ENCODE measurements around the gene BTNL9. TPM values are rescaled to one million over a fixed set of nuclear protein-coding genes. Genes with fewer than 3 reads are reported as not detected.
"Not testable (repeated sequence)": the region's sequence is repeated elsewhere in the genome, so short reads cannot be mapped to it uniquely, and the experiment has no call there.

BTNL9 gene
- total and polyA plus RNA-seq, 9 of the 15 experiments (the other 6 are each of a cell fraction or from before 2014, with no cell fraction given), result 3.7 to 86.7 (median 29.4) TPM

DNA sequence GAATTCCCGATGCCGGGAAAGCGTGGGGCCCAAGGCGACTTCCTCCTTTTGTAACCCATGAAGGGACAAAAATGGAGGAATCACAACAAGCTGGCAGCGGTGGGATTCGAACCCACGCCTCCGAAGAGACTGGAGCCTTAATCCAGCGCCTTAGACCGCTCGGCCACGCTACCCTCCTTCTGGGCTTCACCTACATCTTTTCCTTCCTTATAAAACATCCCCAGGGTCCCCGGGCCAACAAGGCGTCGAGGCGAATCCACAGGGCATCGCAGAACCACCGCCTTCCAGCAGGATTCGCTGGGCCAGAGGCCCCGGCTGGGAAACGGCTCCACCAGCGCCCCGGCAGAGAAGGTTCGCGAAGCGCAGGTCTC lies 57.3 kb downstream of the BTNL9 start:
- H3K4me3 ChIP-seq; H3K27ac ChIP-seq (ENCODE audit: extremely low read depth, low read depth, low read length); H3K79me2 ChIP-seq (ENCODE audit: control insufficient read depth, insufficient read depth, low read length); H3K9me3 ChIP-seq (replicated peaks; ENCODE audit: control insufficient read depth, insufficient read depth, low read depth, low read length); H3K9me1 ChIP-seq (ENCODE audit: control insufficient read depth, insufficient read depth, low read length); in situ Hi-C loops (cut with MboI); FAIRE-seq; H3K27me3 ChIP-seq (ENCODE audit: control insufficient read depth in 2 of 2, insufficient read depth in 2 of 2, low read length in 2 of 2); H3K36me3 ChIP-seq (ENCODE audit: control insufficient read depth, insufficient read depth, low read length); POLR2A ChIA-PET; H4K20me1 ChIP-seq (replicated peaks; ENCODE audit: control insufficient read depth, insufficient read depth, low read length); DNase-seq (ENCODE audit: extremely low read depth in 1 of 4, low spot score in 3 of 4); CTCF ChIA-PET (ENCODE audit: low intra/inter-chr PET ratio); H3K4me2 ChIP-seq (ENCODE audit: insufficient read depth, low read length); H2AFZ ChIP-seq (ENCODE audit: low read depth, low read length); intact Hi-C loops (cut with micrococcal nuclease); H3K9ac ChIP-seq (ENCODE audit: insufficient read depth in 1 of 2, low read depth in 2 of 2, low read length in 2 of 2): not testable (repeated sequence)
- TSS peak; percentile 53 for BruUV-seq (replicated peaks)
- peaks cover 4 to 21% of the 10 kb centered on the region in 2 experiments; a peak in 4 of 5 replicates for H3K4me1 ChIP-seq (replicated peaks in 1 of 2; ENCODE audit: control insufficient read depth in 2 of 2, insufficient read depth in 2 of 2, low read length in 2 of 2)
- no CpG with 5 or more reads among the region's 26 CpGs for WGBS (ENCODE audit: insufficient coverage, low coverage, missing lambda C conversion rate)
- peak; percentile 62 for ATAC-seq

DNA sequence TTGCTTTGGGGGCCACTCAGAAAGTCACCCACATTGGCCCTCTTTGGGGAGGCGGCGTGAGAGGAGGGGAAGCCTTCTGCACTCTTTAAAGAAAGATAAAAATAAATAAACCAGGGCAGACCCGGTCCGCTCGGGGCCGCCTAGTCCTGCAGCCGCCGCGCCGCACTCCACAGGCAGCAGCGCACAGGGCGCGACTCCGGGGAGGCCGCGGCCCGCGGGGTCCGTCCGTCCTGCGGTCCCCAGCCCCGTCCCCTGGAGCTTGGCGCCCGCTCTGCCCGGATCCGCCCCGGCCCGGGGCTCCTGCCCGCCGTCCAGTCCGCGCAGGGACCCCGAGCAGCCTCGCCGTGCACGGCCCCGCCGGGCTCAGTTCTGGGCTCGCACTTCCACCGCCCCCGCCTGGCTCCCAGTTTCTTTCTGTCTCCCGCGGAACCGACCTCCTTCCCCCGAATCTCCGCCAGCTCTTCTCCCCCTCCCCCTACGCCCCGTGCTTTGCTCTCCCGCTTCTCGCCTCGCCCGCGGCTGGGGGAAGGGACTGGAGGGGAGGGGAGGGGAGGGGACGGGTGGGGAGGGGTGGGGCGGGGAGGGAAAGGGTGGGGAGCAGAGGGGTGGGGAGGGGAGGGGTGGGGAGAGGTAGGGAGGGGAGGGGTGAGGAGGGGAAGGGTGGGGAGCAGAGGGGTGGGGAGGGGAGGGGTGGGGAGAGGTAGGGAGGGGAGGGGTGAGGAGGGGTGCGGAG lies 57.9 kb downstream of the BTNL9 start:
- H3K27ac ChIP-seq (ENCODE audit: extremely low read depth, low read depth, low read length); H3K9ac ChIP-seq (ENCODE audit: insufficient read depth in 1 of 2, low read depth in 2 of 2, low read length in 2 of 2); H3K9me1 ChIP-seq (ENCODE audit: control insufficient read depth, insufficient read depth, low read length); H3K27me3 ChIP-seq (ENCODE audit: control insufficient read depth in 2 of 2, insufficient read depth in 2 of 2, low read length in 2 of 2); H3K9me3 ChIP-seq (replicated peaks; ENCODE audit: control insufficient read depth, insufficient read depth, low read depth, low read length); BruUV-seq (replicated peaks); H3K36me3 ChIP-seq (ENCODE audit: control insufficient read depth, insufficient read depth, low read length); H3K79me2 ChIP-seq (ENCODE audit: control insufficient read depth, insufficient read depth, low read length); H2AFZ ChIP-seq (ENCODE audit: low read depth, low read length); FAIRE-seq; intact Hi-C loops (cut with micrococcal nuclease); H3K4me2 ChIP-seq (ENCODE audit: insufficient read depth, low read length); in situ Hi-C loops (cut with MboI); CTCF ChIA-PET (ENCODE audit: low intra/inter-chr PET ratio); POLR2A ChIA-PET; H4K20me1 ChIP-seq (replicated peaks; ENCODE audit: control insufficient read depth, insufficient read depth, low read length): not testable (repeated sequence)
- no CpG with 5 or more reads among the region's 56 CpGs for WGBS (ENCODE audit: insufficient coverage, low coverage, missing lambda C conversion rate)
- ATAC-seq, result peak; percentile 44
- peak in 3 of 4 experiments; percentile 28 to 37 (median 28) for DNase-seq (ENCODE audit: extremely low read depth in 1 of 4, low spot score in 3 of 4)
- peaks cover 4 to 21% of the 10 kb centered on the region in 2 experiments; a peak in 4 of 5 replicates for H3K4me1 ChIP-seq (replicated peaks in 1 of 2; ENCODE audit: control insufficient read depth in 2 of 2, insufficient read depth in 2 of 2, low read length in 2 of 2)
- 0 out of 2 replicates have a peak overlapping the region, but pooled peaks have one; percentile 25 for H3K4me3 ChIP-seq
